Measurements from ENCODE around the gene MSI2.

- TF ChIP-seq, protein P1, sequence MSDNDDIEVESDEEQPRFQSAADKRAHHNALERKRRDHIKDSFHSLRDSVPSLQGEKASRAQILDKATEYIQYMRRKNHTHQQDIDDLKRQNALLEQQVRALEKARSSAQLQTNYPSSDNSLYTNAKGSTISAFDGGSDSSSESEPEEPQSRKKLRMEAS (IDR thresholded peaks at IDR 0.05; ENCODE audit: low read depth) = no peak
- no peak for TF ChIP-seq CTCF (IDR thresholded peaks at IDR 0.05)
- no peak for TF ChIP-seq REST (IDR thresholded peaks at IDR 0.05; ENCODE audit: low read depth, low read length)
- no peak for TF ChIP-seq USF1 (IDR thresholded peaks at IDR 0.05; ENCODE audit: borderline replicate concordance, low read depth)
- TF ChIP-seq MEF2A (IDR thresholded peaks at IDR 0.05; ENCODE audit: borderline replicate concordance, low read depth) = no peak
- no peak for TF ChIP-seq CHD2 (IDR thresholded peaks at IDR 0.05; ENCODE audit: low read length, partially characterized antibody)
- TF ChIP-seq GABPA (IDR thresholded peaks at IDR 0.05; ENCODE audit: low read depth) = no peak
- no peak for TF ChIP-seq SIN3A (IDR thresholded peaks at IDR 0.05; ENCODE audit: borderline replicate concordance, low read depth, low read length)
- no peak for TF ChIP-seq YY1 (IDR thresholded peaks at IDR 0.05; ENCODE audit: low read depth)
- TF ChIP-seq RXRA (IDR thresholded peaks at IDR 0.05; ENCODE audit: borderline replicate concordance, low read depth) = no peak
- no peak for TF ChIP-seq TAF1 (IDR thresholded peaks at IDR 0.05; ENCODE audit: borderline replicate concordance, low read depth, low read length)
- no peak for TF ChIP-seq RAD21 (IDR thresholded peaks at IDR 0.05; ENCODE audit: low read length)
- no peak for TF ChIP-seq POLR2AphosphoS5 (IDR thresholded peaks at IDR 0.05; ENCODE audit: low read depth, low read length)
Measured at GRCh38 chr17:57512258-57512657, 255.9 kb downstream of the MSI2 start.
